ENCODE data around the gene MACROD2. TPM values are rescaled to one million over a fixed set of nuclear protein-coding genes. Genes with fewer than 3 reads are reported as not detected.

The MACROD2 gene
- total RNA-seq, 4 donors from 2014 or later: 2.9 to 11.3 (median 8.0) TPM

- no peak for TF ChIP-seq CTCF (IDR thresholded peaks at IDR 0.05; ENCODE audit: low read depth)
Observed at GRCh38 chr20:14632906-14633305, 637.6 kb downstream of the MACROD2 start.

GRCh38 chr20:14633507-14633906 is 638.2 kb downstream of the MACROD2 start:
- TF ChIP-seq CTCF (IDR thresholded peaks at IDR 0.05; ENCODE audit: low read depth): no peak

DNA sequence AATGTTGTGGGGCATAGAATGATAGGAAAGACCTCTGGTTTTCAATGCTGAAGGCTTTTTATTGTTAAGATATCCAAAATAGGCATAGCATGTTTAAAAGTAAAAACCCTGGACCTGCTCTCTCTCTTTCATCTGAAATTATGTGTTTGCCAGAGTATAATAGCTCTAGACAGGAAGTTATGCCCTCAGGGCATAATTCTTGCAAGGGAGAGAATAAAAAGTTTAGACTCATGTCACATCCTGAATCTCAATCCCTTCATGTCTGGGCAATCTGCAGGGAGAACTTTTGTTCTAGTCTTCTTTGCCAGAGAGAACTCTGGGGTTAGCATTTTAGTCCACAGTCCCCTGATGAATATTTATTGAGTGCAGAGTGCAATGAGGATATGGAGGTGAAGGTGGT is 639.3 kb downstream of the MACROD2 start:
- no peak for TF ChIP-seq CTCF (IDR thresholded peaks at IDR 0.05; ENCODE audit: low read depth)

GRCh38 chr20:14637441-14637840 is 642.1 kb downstream of the MACROD2 start:
- no peak for TF ChIP-seq CTCF (IDR thresholded peaks at IDR 0.05; ENCODE audit: low read depth)

DNA sequence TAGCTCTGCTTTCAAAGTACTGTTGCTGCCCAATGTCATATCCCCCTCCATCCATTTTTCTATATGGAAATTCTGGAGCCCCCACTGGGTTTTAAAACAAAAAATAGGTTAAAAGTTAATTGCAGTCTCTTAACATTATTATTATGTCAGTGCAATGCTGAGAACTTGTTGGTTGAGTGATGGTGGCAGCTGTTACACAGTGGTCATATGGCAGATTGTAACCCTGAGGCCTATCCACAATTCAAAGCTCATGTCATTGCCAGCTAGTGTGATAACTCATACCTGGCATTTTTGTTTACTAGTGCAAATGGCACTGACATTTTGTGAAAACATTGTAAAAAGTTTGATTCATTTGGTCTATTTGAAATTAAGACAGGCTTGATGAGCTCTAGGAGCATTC is 647.8 kb downstream of the MACROD2 start:
- no peak for TF ChIP-seq CTCF (IDR thresholded peaks at IDR 0.05; ENCODE audit: low read depth)

DNA sequence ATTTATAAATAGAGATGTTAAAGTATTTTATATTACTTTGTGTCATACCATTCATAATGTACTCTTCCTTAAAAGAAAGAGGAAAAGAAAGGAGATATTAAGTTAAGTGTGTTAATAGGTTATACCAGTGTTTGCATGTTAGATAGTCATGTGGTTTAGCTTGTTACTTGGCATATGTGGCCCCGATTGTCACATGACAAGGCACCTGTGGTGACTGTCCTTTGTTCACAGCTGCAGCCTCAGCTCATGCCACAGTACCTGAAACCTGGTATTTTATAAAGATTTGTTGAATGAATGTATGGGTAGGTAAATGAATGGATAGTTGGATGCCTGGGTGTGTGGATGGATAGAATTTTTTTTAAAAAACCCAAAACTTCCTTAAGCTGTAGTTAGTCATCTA is 648.2 kb downstream of the MACROD2 start:
- TF ChIP-seq CTCF (IDR thresholded peaks at IDR 0.05; ENCODE audit: low read depth): no peak

DNA sequence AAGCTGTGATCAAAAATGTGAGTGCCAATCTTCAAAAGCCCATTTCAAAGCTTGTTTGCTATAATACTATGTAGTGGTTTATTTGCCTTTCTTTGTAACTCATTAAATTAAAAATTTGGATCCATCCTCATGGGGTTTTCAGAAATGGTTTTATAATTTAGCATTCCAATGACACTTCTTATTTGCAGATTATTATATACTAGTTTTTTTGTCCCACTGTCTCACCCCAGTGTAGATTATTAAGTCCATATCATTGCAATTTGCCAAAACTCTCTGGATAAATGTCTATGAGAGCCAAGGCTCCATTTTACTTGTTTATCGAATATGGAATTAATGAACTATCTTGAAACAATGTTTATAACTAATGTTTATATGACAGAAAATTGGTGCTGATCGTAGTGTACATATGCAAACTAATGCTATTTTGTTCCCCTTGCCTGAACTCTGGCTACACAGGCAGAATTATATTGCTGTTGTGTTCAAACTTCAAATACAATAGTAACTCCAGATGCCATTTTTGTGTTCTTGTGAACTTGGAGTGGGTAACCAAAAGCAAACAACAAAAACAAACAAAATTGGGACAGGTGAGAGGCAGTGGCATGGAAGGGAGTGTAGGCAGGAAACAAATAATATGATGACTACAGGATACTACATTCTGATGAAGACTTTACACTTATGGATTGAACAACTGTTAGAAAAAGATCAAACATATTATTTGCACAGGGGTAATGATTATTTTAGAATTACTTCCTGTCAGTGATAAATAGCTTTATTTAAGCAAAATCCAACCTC is 649.2 kb downstream of the MACROD2 start:
- no peak for TF ChIP-seq CTCF (IDR thresholded peaks at IDR 0.05; ENCODE audit: low read depth)

All from subcutaneous adipose tissue (tissue), 4 donors.